Measurements from ENCODE around the gene MAML3.

MAML3 gene

GRCh38 chr4:139768896-139769295 lies 385.1 kb downstream of the MAML3 start:
- no peak for DNase-seq

GRCh38 chr4:139768366-139768765 lies 385.6 kb downstream of the MAML3 start:
- no peak for DNase-seq

DNA sequence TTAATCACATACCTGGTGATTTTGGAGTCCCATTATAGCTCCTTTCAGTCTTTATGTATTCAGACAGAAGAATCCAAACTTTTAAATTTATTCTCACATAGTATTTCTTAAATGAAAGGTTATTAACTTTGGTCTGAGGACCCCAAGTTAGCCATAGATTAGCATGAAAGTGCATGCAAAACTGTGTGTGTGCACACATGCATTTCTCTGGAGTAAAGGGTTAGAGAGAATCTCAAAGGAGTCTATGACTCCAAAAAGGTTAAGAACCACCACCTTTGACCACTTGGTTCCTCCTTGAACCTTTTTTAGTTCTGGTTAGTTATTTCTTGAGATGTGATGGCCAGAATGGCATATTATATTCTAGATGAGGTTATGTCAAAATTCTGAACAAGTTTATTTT lies 386.4 kb downstream of the MAML3 start:
- no peak for DNase-seq

DNA sequence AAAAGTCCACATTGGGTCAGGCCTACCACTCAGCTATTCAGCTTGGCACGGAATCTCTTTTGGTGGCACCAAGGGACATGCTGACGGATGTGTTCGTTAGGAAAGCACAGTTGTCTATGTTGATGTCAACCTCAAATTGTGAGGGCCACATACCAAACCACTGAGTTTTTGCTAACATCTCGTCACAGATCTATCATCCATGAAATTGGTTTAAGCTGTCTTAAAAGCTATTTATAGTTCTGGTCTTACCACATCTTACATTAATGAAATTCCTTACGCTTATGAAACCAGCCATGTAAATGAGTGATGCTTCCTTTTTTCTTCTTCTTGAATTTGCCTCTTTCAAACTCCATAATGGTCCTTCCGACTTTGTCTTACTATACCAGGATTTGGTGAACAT lies 386.8 kb downstream of the MAML3 start:
- no peak for DNase-seq

GRCh38 chr4:139764686-139765310 lies 389.2 kb downstream of the MAML3 start:
- no peak for DNase-seq

- DNase-seq: no peak
These were observed 389.8 kb downstream of the MAML3 start for GRCh38 chr4:139764182-139764581.

DNA sequence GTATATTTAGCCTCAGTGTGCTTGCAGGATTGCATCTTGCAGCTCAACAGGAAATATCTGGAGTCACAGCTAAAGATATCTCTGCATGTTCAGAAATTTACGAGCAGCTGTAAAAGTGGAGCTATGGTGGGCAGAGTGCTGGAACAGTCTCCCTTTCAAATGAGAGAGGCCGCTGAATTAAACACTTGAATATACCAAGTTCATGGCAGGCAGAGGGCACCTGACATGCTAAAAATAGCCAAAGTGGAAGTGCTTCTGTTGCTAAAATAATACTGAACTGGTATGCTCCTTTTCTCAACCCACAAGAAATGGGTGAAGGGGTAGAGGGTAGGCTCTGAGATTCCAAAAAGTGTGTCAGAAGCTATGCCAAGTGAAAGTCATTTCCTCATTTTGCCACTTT lies 390.3 kb downstream of the MAML3 start:
- DNase-seq: no peak

- DNase-seq: no peak
These were observed 390.8 kb downstream of the MAML3 start for GRCh38 chr4:139763205-139763604.

- no peak for DNase-seq
These were observed 391.3 kb downstream of the MAML3 start for GRCh38 chr4:139762720-139763119.

GRCh38 chr4:139761461-139761860 lies 392.5 kb downstream of the MAML3 start:
- DNase-seq: no peak

DNA sequence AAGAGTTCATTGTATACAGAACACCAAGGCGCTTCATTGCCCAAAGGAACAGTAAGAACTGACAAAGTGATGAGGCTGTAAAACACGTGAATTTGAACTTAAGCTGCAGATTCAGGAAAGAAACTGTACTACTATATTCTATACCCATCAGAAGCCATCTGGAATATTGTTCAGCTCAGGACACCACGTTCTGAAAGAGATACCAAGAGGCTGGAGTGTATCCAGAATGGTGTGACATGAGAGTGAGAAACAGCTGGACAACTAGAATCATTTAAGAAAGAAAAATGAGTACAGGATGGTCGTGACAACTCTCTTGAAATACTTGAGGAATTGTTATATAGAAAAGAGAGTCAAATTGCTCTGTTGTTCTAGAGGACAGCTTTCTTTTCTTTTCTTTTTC lies 393.4 kb downstream of the MAML3 start:
- no peak for DNase-seq

DNA sequence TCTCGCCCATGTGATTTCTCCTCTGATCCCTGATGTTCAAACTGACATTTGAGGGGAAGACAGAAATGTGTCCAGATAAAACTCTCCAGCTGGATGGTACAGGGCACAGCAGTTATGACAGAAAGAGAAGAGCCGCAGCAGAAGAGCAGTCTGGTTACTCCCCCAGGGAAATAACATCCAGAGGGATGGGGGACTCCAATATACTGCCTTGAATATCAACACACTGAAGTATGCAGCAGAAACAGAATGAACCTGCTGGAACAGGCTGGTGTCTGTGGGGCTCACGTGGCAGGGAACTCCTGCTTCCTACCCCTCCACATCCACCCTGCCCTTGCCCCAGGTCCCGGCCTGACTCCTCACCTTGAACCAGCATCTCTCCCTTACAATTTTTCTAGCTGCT lies 394.9 kb downstream of the MAML3 start:
- DNase-seq: no peak

GRCh38 chr4:139756391-139757180 lies 397.4 kb downstream of the MAML3 start:
- no peak for DNase-seq

DNA sequence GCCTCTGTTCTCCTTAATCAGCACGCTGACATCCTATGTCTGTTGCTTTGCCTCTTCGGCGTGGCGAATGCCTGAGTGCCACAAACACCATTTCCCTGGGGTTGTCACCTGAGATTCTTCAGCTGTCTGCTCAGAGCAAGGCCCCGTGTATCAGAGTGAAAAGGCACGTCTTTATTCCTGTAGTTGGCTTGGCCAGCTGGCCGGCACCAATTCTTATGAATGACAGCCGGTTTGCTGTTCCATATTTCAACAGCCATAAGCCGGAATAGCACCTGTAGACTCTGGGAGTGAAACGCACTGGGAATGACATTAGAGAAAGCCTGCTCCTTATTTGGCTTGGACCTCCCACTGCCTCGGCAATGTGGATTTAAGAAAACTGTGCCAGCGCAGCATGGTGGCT lies 399.0 kb downstream of the MAML3 start:
- DNase-seq: no peak

DNA sequence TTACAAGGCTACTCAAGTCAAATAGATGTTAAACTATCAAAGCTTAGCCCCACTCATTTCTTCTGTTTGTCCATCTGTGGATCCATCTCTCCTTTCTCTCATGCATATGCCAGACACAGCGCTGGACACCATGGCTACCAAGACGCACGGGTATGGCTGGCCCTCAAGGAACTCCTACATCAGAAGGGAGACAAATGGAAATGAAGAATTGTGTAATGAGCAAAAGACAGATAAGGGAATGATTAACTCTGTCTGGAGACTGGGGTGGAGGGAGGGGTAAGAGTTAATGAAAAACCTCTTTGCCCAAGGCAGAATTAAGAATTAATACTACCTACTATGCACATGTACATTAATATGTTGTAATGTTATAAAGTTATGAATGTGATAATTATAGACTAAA lies 400.3 kb downstream of the MAML3 start:
- DNase-seq: no peak

GRCh38 chr4:139749835-139750498 lies 404.0 kb downstream of the MAML3 start:
- no peak for DNase-seq

- DNase-seq: no peak
These were observed 404.6 kb downstream of the MAML3 start for GRCh38 chr4:139749338-139749737.

DNA sequence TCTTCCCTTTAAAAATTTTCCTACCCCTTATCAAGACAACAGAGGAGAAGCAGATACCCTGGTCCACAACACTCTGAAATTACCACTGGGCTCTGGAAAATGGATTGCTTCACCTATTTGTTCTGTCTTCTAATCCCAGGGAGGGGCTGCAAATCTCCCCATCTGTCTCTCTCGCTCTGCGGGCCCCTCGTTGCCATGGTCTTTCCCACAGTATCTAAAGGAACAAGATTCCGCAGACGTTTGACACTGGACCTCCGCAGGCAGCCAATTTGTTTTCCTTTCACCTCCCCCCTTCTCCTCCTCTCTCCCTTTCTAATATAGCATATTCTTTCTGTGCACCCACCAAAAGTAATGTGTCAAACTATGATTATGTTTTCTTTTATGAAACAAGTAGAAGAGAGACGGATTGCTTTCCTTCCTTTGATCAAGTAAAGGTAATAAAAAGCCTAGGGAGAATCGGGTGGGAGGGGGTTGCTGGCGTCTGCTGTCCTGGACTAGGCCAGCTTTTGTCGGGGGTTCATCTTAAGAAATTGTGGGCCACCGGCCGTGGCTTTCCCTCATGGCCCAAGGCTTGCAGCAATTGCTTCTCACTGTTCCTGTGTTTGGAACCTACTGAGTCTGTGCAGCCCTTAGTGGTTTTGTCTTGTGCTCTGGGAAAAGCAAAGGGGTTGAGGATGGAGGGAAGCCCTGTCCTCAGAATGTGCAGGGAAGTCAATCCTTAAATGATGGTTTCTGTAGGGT lies 407.4 kb downstream of the MAML3 start:
- no peak for DNase-seq

DNA sequence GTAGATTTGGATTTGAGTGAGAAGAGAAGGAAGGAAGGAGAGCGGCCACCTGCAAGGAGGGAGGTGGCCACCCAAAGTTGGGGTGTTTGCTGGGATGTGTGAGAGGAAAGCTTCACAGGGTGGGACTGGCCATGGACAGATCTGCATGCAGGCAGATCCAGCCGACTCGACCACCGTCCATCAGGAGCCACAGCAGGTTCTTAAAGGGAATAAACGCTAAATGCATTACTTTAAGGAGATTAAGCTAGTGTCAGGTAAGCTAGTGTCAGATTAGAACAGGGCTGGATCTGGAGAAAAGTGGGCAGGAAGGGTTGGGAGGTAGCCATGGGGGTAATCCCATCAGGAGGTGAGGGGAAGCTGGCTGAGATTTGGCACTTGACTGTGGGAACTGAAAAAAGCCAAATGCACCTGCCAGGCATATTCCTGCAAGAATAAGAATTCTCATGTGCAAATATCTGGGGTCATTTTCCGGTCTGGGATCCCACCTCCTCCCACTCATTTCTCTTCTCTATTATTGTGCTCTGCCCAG lies 408.8 kb downstream of the MAML3 start:
- no peak for DNase-seq

GRCh38 chr4:139744232-139744631 lies 409.8 kb downstream of the MAML3 start:
- DNase-seq: no peak

- DNase-seq: no peak
These were observed 411.0 kb downstream of the MAML3 start for GRCh38 chr4:139743027-139743426.

DNA sequence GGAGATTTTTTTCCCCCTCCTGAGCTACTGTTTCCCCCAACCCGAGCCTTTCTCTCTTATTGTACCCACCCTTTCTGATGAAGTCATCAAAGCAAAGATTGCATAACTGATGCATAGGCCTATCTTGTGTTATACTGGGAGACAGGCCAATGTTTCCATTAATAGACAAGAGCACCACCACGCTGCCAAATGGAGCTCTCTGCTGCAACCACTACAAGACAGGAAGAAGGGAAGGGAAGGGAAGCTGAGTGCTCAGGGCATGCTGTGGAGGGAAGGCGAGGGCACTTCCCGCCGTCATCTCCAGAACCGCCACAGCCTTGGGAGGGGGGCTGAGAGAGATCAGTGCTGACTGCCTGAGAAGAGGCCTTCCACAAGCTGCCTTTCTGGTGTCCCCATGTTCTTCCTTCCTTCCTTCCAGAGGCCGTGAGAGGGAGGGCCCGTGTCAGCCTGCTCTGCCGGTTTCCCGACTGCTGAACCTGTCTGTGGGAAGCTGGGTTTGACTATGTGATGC lies 413.4 kb downstream of the MAML3 start:
- DNase-seq: no peak

DNA sequence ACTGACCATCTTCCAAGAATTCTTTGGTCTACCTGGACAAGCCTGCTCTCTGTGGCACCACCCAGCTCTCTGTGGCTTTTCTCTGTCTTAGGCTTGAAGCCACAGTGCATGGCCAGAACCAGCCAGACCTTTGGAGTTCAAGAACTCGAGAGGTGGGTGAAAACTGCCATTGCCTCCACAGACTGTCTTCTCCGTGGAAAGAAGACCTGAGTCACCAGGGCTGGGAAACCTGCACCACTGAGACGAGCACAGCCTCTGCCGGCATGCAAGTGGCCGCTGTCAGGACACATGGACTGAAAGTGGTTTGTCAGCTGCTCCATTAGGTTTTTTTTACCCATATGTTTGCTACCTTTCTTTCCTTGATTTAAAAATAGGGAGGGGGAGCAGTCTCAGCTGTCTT lies 413.9 kb downstream of the MAML3 start:
- no peak for DNase-seq

Measured in NCI-H1048 (cell line).